GM12878 (cell line): ENCODE results near the gene NEGR1. TPM values are rescaled to one million over a fixed set of nuclear protein-coding genes. Genes with fewer than 3 reads are reported as not detected.

Source experiments
- ATAC-seq: fragments of 200-7000 bp; cut with Tn5 transposase; 3 replicates; pipeline ENCODE4 v1.9.1; 2020; ENCODE audit warnings: mild to moderate bottlenecking, moderate library complexity
- BruUV-seq: library from RNA; stranded (reverse); fragments of 400-500 nt; replicated peaks from 2 replicates; lab custom pipeline; 2021; lab: Mats Ljungman, UMichigan
- CTCF ChIA-PET: fragments of 300-600 bp; sonication (Branson Sonifier 250); formaldehyde crosslinking; extraction: SDS; loops from one replicate; lab custom pipeline; 2021; ENCODE audit warnings: inconsistent platforms; lab: Yijun Ruan, JAX
- POLR2A ChIA-PET: fragments of 350-600 bp; formaldehyde crosslinking; extraction: SDS; loops from one replicate; lab custom pipeline; 2021; ENCODE audit warnings: inconsistent platforms; lab: Charles Lee
- RAD21 ChIA-PET: fragments of 300-600 bp; sonication (Branson Sonifier 250); formaldehyde crosslinking; loops from one replicate; lab custom pipeline; 2023; ENCODE audit warnings: antibody characterized with exemption; ENCODE audit not compliant: unreplicated experiment; lab: Charles Lee
- SMC1A ChIA-PET: fragments of 300-600 bp; sonication (Branson Sonifier 250); formaldehyde crosslinking; loops from one replicate; lab custom pipeline; 2023; ENCODE audit not compliant: unreplicated experiment, uncharacterized antibody; lab: Charles Lee
- DNase-seq: peaks from one replicate; pipeline ENCODE4 v3.0.0-alpha.2; 2011; ENCODE audit warnings: low read depth, low spot score
- FAIRE-seq: peaks from 3 replicates; lab custom pipeline; 2011; peaks lifted over from hg19 to GRCh38; lab: Jason Lieb, UNC
- H2AFZ ChIP-seq: 2 replicates; pipeline ENCODE4 v1.6.0; 2011; ENCODE audit warnings: low read depth, low read length, control low read depth; ENCODE audit not compliant: control insufficient read depth
- H3K27ac ChIP-seq: 2 replicates; pipeline ENCODE4 v1.5.1; 2011; ENCODE audit warnings: control low read depth; ENCODE audit not compliant: control insufficient read depth, insufficient read depth
- H3K27me3 ChIP-seq, 2 experiments: replicated peaks in 1 of 2; 2 replicates each; pipeline versions ENCODE4 v1.6.0 to v1.6.1; 2011; ENCODE audit warnings: low read length in 1 of 2; ENCODE audit not compliant: control insufficient read depth in 2 of 2, insufficient read depth in 2 of 2
- H3K36me3 ChIP-seq, 2 experiments: 2 replicates each; pipeline ENCODE4 v1.5.1; 2011; ENCODE audit warnings: low read length in 1 of 2; ENCODE audit not compliant: control insufficient read depth in 2 of 2, insufficient read depth in 2 of 2
- H3K4me1 ChIP-seq: 2 replicates; pipeline ENCODE4 v1.6.1; 2011; ENCODE audit warnings: mild to moderate bottlenecking, low read length, moderate library complexity, mixed read lengths; ENCODE audit not compliant: control insufficient read depth, insufficient read depth
- H3K4me2 ChIP-seq: 2 replicates; pipeline ENCODE4 v1.6.0; 2011; ENCODE audit warnings: control low read depth; ENCODE audit not compliant: control insufficient read depth, insufficient read depth
- H3K4me3 ChIP-seq: fragments of 200-600 bp; sonication (generic); 2 replicates; pipeline ENCODE4 v1.5.1; 2016
- H3K79me2 ChIP-seq: 2 replicates; pipeline ENCODE4 v1.6.0; 2011; ENCODE audit warnings: low read length; ENCODE audit not compliant: control insufficient read depth, insufficient read depth
- H3K9ac ChIP-seq: 2 replicates; pipeline ENCODE4 v1.8.0; 2011; ENCODE audit warnings: low read length, control low read depth, mixed read lengths; ENCODE audit not compliant: control insufficient read depth, insufficient read depth
- H3K9me3 ChIP-seq: replicated peaks from 3 replicates; pipeline ENCODE4 v1.5.1; 2011; ENCODE audit warnings: mild to moderate bottlenecking, low read length; ENCODE audit not compliant: control insufficient read depth, insufficient read depth
- H4K20me1 ChIP-seq: 2 replicates; pipeline ENCODE4 v1.6.0; 2011; ENCODE audit not compliant: control insufficient read depth, insufficient read depth
- CHD1 ChIP-seq: IDR thresholded peaks from 2 replicates; pipeline ENCODE4 v1.6.1; 2012; ENCODE audit warnings: low read depth, low read length, improper control_type of control experiment
- EZH2 ChIP-seq: IDR thresholded peaks from 2 replicates; pipeline ENCODE4 v1.6.1; 2012; ENCODE audit warnings: low read depth, mild to moderate bottlenecking, control low read depth, inconsistent platforms, low read length, borderline replicate concordance; ENCODE audit not compliant: control insufficient read depth
- IRF4 ChIP-seq: IDR thresholded peaks from 2 replicates; pipeline ENCODE4 v1.6.1; 2011; ENCODE audit warnings: low read depth, low read length
- MYB ChIP-seq: fragments of 150-350 bp; IDR thresholded peaks from 2 replicates; pipeline ENCODE4 v1.6.1; 2014; ENCODE audit warnings: mild to moderate bottlenecking, low read depth, low read length, borderline replicate concordance
- SRF ChIP-seq, 2 experiments: IDR thresholded peaks; 2 replicates each; pipeline ENCODE4 v1.6.1; 2011; ENCODE audit warnings: low read depth in 2 of 2, low read length in 2 of 2, mild to moderate bottlenecking in 1 of 2, moderate library complexity in 1 of 2
- ZNF622 ChIP-seq: fragments of 450-650 bp; IDR thresholded peaks from 2 replicates; pipeline ENCODE4 v1.6.1; 2017; ENCODE audit warnings: mild to moderate bottlenecking, inconsistent platforms
- ZZZ3 ChIP-seq: IDR thresholded peaks from 2 replicates; pipeline ENCODE4 v1.6.1; 2011; ENCODE audit warnings: low read depth; ENCODE audit not compliant: control insufficient read depth, insufficient read length
- in situ Hi-C: fragments of 300-500 bp; cut with MboI; formaldehyde crosslinking; loops from 9 replicates; pipeline ENCODE4 v1.14.3; 2018; ENCODE audit warnings: mixed read lengths
- intact Hi-C: fragments of 100-400 bp; cut with micrococcal nuclease; formaldehyde crosslinking; loops from one replicate; pipeline ENCODE4 v1.14.2; 2022; ENCODE audit not compliant: unreplicated experiment
- polyA plus RNA-seq, 11 experiments: library from polyadenylated mRNA; depleted of rRNA in 4 of 11; unstranded in 6 of 11; stranded (reverse) in 5 of 11; fragments of >200 nt; fragmentation: Nextera tagmentation in 4 of 11; fragmentation: Illumina TruSeq in 1 of 11; extraction: Ambion mirVana in 4 of 11; extraction: Trizol in 1 of 11; gene quantifications; 1 replicate in 1 of 11; 2 replicates in 10 of 11; pipeline versions ENCODE4 v1.2.1 to v1.2.3, GENCODE V29; 2011 to 2016; ENCODE audit warnings: inconsistent platforms in 2 of 11, missing spikeins in 2 of 11, low read depth in 1 of 11
- total RNA-seq, 4 experiments: library from RNA; depleted of rRNA in 3 of 4; stranded (reverse); fragments of >200 nt in 3 of 4; fragmentation: Illumina TruSeq in 1 of 4; extraction: Trizol in 1 of 4; gene quantifications; 2 replicates each; pipeline versions ENCODE4 v1.2.1 to v1.2.3, GENCODE V29; 2013 to 2021
- TF ChIP-seq, protein P1 (sequence below): fragments of 150-350 bp; IDR thresholded peaks from 2 replicates; pipeline ENCODE4 v1.6.1; 2014; ENCODE audit warnings: mild to moderate bottlenecking, low read depth, low read length
- TF ChIP-seq, protein P2 (sequence below): fragments of 450-650 bp; IDR thresholded peaks from 2 replicates; pipeline ENCODE4 v1.6.1; 2017; ENCODE audit warnings: mild to moderate bottlenecking, low read depth, inconsistent platforms; ENCODE audit not compliant: poor library complexity, severe bottlenecking
- TF ChIP-seq, protein P3 (sequence below): IDR thresholded peaks from 2 replicates; pipeline ENCODE4 v1.6.1; 2012; ENCODE audit warnings: low read depth, low read length, improper control_type of control experiment

NEGR1 gene
- total and polyA plus RNA-seq, 10 of the 15 experiments (the other 5 are each of a cell fraction or from before 2014, with no cell fraction given) = under 0.01 to 0.03 (median 0.01) TPM; not detected in 7

DNA sequence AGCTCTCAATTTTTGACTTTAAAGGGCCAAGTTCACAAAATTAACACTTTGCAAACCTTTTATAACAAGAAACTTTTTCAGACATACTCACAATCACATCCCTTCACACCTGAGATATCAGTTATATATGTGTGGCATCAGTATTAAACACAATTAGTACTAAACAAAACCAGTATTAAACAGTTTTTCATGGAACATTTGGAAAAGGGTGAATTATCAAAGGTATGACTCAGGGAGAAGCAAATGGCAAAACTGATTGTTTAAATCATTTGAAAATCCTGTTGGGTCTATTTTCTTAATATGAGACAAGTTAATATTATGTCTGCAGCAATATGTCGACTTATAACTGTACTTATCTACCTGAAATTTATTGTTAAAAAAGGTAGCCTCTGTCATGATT lies 587.3 kb downstream of the NEGR1 start (continued):
- TF ChIP-seq, protein P1, sequence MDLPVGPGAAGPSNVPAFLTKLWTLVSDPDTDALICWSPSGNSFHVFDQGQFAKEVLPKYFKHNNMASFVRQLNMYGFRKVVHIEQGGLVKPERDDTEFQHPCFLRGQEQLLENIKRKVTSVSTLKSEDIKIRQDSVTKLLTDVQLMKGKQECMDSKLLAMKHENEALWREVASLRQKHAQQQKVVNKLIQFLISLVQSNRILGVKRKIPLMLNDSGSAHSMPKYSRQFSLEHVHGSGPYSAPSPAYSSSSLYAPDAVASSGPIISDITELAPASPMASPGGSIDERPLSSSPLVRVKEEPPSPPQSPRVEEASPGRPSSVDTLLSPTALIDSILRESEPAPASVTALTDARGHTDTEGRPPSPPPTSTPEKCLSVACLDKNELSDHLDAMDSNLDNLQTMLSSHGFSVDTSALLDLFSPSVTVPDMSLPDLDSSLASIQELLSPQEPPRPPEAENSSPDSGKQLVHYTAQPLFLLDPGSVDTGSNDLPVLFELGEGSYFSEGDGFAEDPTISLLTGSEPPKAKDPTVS = no peak
- TF ChIP-seq CHD1 (no peak), ZNF622 (no peak), ZZZ3 (no peak), IRF4 (no peak)
- TF ChIP-seq, protein P2, sequence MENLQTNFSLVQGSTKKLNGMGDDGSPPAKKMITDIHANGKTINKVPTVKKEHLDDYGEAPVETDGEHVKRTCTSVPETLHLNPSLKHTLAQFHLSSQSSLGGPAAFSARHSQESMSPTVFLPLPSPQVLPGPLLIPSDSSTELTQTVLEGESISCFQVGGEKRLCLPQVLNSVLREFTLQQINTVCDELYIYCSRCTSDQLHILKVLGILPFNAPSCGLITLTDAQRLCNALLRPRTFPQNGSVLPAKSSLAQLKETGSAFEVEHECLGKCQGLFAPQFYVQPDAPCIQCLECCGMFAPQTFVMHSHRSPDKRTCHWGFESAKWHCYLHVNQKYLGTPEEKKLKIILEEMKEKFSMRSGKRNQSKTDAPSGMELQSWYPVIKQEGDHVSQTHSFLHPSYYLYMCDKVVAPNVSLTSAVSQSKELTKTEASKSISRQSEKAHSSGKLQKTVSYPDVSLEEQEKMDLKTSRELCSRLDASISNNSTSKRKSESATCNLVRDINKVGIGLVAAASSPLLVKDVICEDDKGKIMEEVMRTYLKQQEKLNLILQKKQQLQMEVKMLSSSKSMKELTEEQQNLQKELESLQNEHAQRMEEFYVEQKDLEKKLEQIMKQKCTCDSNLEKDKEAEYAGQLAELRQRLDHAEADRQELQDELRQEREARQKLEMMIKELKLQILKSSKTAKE = no peak

DNA sequence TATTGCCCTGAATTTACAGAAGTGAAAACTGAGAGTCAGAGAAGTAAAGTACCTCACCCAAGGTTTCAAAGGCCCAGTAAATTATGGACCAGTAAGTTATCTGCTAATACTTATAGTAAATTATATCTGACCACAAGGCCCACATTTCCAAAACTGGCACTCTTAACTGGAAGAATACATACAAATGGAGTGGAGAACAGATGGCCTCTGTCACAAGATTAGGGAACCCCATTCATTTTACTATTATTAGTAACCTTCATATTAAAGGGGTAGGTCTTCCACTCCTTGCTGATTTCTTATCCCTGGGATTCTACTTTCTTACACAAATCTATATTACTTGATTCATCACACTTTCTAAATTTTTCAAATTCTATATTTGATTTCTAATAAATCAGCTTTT lies 588.8 kb downstream of the NEGR1 start:
- intact Hi-C loops (no loop called here), in situ Hi-C loops (no loop called here)
- ChIA-PET POLR2A (no interaction called here), CTCF (no interaction called here), RAD21 (no interaction called here), SMC1A (no interaction called here)
- no TSS peak for BruUV-seq
- Histone ChIP-seq H3K4me3 (no peak overlapping the region), H3K27me3 (no peaks in the 10 kb centered on the region), H3K79me2 (no peaks in the 10 kb centered on the region), H3K9ac (no peak overlapping the region), H3K4me2 (no peak overlapping the region), H3K4me1 (no peaks in the 10 kb centered on the region), H3K36me3 (no peaks in the 10 kb centered on the region), H4K20me1 (no peaks in the 10 kb centered on the region), H3K27ac (no peak overlapping the region)
- DNase-seq = no peak
- ATAC-seq = no peak
- no peak for FAIRE-seq
- TF ChIP-seq, protein P3, sequence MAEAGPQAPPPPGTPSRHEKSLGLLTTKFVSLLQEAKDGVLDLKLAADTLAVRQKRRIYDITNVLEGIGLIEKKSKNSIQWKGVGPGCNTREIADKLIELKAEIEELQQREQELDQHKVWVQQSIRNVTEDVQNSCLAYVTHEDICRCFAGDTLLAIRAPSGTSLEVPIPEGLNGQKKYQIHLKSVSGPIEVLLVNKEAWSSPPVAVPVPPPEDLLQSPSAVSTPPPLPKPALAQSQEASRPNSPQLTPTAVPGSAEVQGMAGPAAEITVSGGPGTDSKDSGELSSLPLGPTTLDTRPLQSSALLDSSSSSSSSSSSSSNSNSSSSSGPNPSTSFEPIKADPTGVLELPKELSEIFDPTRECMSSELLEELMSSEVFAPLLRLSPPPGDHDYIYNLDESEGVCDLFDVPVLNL = no peak
- TF ChIP-seq SRF (IDR thresholded peaks at IDR 0.05; ENCODE audit: low read depth in 2 of 2, low read length in 2 of 2) (no peak), MYB (no peak), EZH2 (no peak)
- TF ChIP-seq, all 136 proteins: peak for 0
- Histone ChIP-seq H3K9me3 (no peaks in the 10 kb centered on the region), H2AFZ (no peak overlapping the region)
